HEK293 (cell line): ENCODE results near the gene CDH23.

Experiments
- PRDM1 ChIP-seq: fragments of 450-650 bp; formaldehyde crosslinking; IDR thresholded peaks from 2 replicates; pipeline ENCODE4; 2016; ENCODE audit warnings: missing biosample characterization, missing genetic modification characterization
- SP3 ChIP-seq: fragments of 450-650 bp; formaldehyde crosslinking; IDR thresholded peaks from 2 replicates; pipeline ENCODE4 v1.5.1; 2016; ENCODE audit warnings: missing biosample characterization, missing genetic modification characterization
- YY1 ChIP-seq: fragments of 450-650 bp; formaldehyde crosslinking; IDR thresholded peaks from 2 replicates; pipeline ENCODE4 v1.5.1; 2018; ENCODE audit warnings: missing biosample characterization, missing genetic modification characterization
- ZNF549 ChIP-seq: fragments of 450-650 bp; IDR thresholded peaks from 2 replicates; pipeline ENCODE4 v1.5.1; 2018; ENCODE audit warnings: missing biosample characterization, missing genetic modification characterization, mild to moderate bottlenecking, inconsistent platforms, moderate library complexity
- TF ChIP-seq, protein P1 (sequence below): fragments of 450-650 bp; formaldehyde crosslinking; IDR thresholded peaks from 2 replicates; pipeline ENCODE4 v1.5.1; 2016; ENCODE audit warnings: missing biosample characterization, missing genetic modification characterization

DNA sequence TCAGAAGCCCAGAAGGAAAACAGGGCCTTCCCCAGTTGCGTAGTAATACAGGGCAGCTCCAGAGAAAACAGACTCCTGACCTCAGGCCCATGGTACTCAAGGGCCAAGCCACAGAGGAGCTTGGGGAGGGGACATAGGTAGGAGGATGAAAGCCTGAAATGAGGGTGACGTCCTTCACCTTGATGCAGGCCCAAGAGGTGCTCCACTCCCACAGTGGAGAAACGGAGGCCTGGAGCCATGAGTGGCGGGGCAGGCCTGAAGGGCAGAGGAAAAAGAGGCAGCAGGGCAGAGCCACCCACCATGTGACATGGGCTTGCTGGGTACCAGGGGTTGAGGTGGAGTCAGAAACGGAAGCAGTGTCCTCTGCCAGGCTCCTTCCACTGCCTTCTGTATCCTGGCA is 239.9 kb downstream of the CDH23 start:
- no peak for TF ChIP-seq SP3 (tag by site-specific recombination)
- no peak for TF ChIP-seq ZNF549 (tag by site-specific recombination)
- TF ChIP-seq, protein P1, sequence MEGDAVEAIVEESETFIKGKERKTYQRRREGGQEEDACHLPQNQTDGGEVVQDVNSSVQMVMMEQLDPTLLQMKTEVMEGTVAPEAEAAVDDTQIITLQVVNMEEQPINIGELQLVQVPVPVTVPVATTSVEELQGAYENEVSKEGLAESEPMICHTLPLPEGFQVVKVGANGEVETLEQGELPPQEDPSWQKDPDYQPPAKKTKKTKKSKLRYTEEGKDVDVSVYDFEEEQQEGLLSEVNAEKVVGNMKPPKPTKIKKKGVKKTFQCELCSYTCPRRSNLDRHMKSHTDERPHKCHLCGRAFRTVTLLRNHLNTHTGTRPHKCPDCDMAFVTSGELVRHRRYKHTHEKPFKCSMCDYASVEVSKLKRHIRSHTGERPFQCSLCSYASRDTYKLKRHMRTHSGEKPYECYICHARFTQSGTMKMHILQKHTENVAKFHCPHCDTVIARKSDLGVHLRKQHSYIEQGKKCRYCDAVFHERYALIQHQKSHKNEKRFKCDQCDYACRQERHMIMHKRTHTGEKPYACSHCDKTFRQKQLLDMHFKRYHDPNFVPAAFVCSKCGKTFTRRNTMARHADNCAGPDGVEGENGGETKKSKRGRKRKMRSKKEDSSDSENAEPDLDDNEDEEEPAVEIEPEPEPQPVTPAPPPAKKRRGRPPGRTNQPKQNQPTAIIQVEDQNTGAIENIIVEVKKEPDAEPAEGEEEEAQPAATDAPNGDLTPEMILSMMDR = no peak
- TF ChIP-seq YY1 (tag by site-specific recombination) = no peak
- no peak for TF ChIP-seq PRDM1 (tag by site-specific recombination)
